HCT116 (cell line): ENCODE data around the gene SEC61A1. TPM values are rescaled to one million over a fixed set of nuclear protein-coding genes. Genes with fewer than 3 reads are reported as not detected.

Experiments
- ATAC-seq: fragments of 200-7000 bp; cut with Tn5 transposase; 2 replicates; pipeline ENCODE4 v1.9.1; 2020; ENCODE audit warnings: mild to moderate bottlenecking, moderate library complexity
- BruUV-seq: library from RNA; stranded (reverse); fragments of 400-500 nt; replicated peaks from 2 replicates; lab custom pipeline; 2021; lab: Mats Ljungman, UMichigan
- CTCF ChIA-PET: fragments of 300-600 bp; sonication (Branson Sonifier 250); formaldehyde crosslinking; loops from one replicate; lab custom pipeline; 2021; ENCODE audit warnings: antibody characterized with exemption; lab: Charles Lee
- POLR2A ChIA-PET: fragments of 300-600, 350-600 bp; sonication (Branson Sonifier 250); formaldehyde crosslinking; loops from one replicate; lab custom pipeline; 2021; ENCODE audit warnings: antibody characterized with exemption; lab: Charles Lee
- RAD21 ChIA-PET, 2 experiments: fragments of 300-600 bp; sonication (Branson Sonifier 250); formaldehyde crosslinking; loops; one replicate each; lab custom pipeline; 2023; ENCODE audit warnings: low total read pairs in 2 of 2; ENCODE audit not compliant: uncharacterized antibody in 2 of 2, unreplicated experiment in 2 of 2, low non-redundant PET in 1 of 2; lab: Charles Lee
- DNase-seq: peaks from one replicate; pipeline ENCODE4 v3.0.0-alpha.2; 2010; ENCODE audit warnings: low read depth, low spot score
- H2AFZ ChIP-seq: fragments of 200-600 bp; shearing (Covaris generic), sonication (generic); 2 replicates; pipeline ENCODE4 v1.6.1; 2017; ENCODE audit warnings: low read depth, mixed run types, mixed read lengths, antibody characterized with exemption, low read length; ENCODE audit not compliant: poor library complexity, severe bottlenecking
- H3K27ac ChIP-seq: 2 replicates; pipeline ENCODE4 v1.5.1; 2012; ENCODE audit warnings: low read depth, low read length
- H3K27me3 ChIP-seq: fragments of 200-600 bp; sonication (generic); 2 replicates; pipeline ENCODE4 v1.6.1; 2016; ENCODE audit warnings: mixed run types, low read length, mixed read lengths; ENCODE audit not compliant: insufficient read depth
- H3K36me3 ChIP-seq, 2 experiments: fragments of 200-500 bp in 1 of 2; fragments of 200-600 bp in 1 of 2; sonication (Bioruptor generic) in 1 of 2; sonication (generic) in 1 of 2; 2 replicates each; pipeline versions ENCODE4 v1.5.1 to v1.6.1; 2014 to 2016; ENCODE audit warnings: low read length in 2 of 2, inconsistent platforms in 1 of 2, mixed read lengths in 1 of 2, mixed run types in 1 of 2; ENCODE audit not compliant: insufficient read depth in 2 of 2, control insufficient read depth in 1 of 2
- H3K4me1 ChIP-seq, 2 experiments: fragments of 200-600 bp in 1 of 2; sonication (generic) in 1 of 2; 2 replicates each; pipeline versions ENCODE4 v1.5.1 to v1.6.1; 2012 to 2017; ENCODE audit warnings: low read length in 2 of 2, inconsistent platforms in 1 of 2, mild to moderate bottlenecking in 1 of 2, mixed read lengths in 1 of 2, mixed run types in 1 of 2, moderate library complexity in 1 of 2; ENCODE audit not compliant: insufficient read depth in 2 of 2, control insufficient read depth in 1 of 2
- H3K4me2 ChIP-seq: fragments of 200-600 bp; sonication (generic); 2 replicates; pipeline ENCODE4 v1.6.1; 2017; ENCODE audit warnings: mixed run types, low read length, mixed read lengths
- H3K4me3 ChIP-seq, 2 experiments: fragments of 200-600 bp in 1 of 2; sonication (generic) in 1 of 2; replicated peaks in 1 of 2; 2 replicates each; pipeline ENCODE4 v1.5.1; 2011 to 2016; ENCODE audit warnings: low read length in 2 of 2, control low read depth in 1 of 2, low read depth in 1 of 2, mild to moderate bottlenecking in 1 of 2, mixed read lengths in 1 of 2, mixed run types in 1 of 2
- H3K79me2 ChIP-seq: fragments of 200-600 bp; sonication (generic); 2 replicates; pipeline ENCODE4 v1.6.1; 2017; ENCODE audit warnings: mild to moderate bottlenecking, mixed run types, low read length, moderate library complexity, mixed read lengths; ENCODE audit not compliant: insufficient read depth
- H3K9ac ChIP-seq: fragments of 200-600 bp; sonication (generic); 2 replicates; pipeline ENCODE4 v1.6.1; 2016; ENCODE audit warnings: low read length, mixed read lengths
- H3K9me2 ChIP-seq: fragments of 200-600 bp; sonication (generic), shearing (Covaris generic); 2 replicates; pipeline ENCODE4 v1.6.1; 2017; ENCODE audit warnings: mixed run types, mild to moderate bottlenecking, moderate library complexity; ENCODE audit not compliant: insufficient read depth
- H3K9me3 ChIP-seq, 2 experiments: fragments of 200-500 bp in 1 of 2; fragments of 200-600 bp in 1 of 2; sonication (Bioruptor generic) in 1 of 2; sonication (generic) in 1 of 2; 2 replicates each; pipeline ENCODE4 v1.6.1; 2014 to 2017; ENCODE audit warnings: low read length in 2 of 2, mixed read lengths in 2 of 2, inconsistent platforms in 1 of 2, low read depth in 1 of 2, mild to moderate bottlenecking in 1 of 2, mixed run types in 1 of 2, moderate library complexity in 1 of 2; ENCODE audit not compliant: control insufficient read depth in 1 of 2, insufficient read depth in 1 of 2
- H4K20me1 ChIP-seq: fragments of 200-600 bp; sonication (generic), shearing (Covaris generic); 2 replicates; pipeline ENCODE4 v1.6.1; 2017; ENCODE audit warnings: mixed run types, mild to moderate bottlenecking, moderate library complexity; ENCODE audit not compliant: insufficient read depth
- ATF3 ChIP-seq: IDR thresholded peaks from 2 replicates; pipeline ENCODE4 v1.6.1; 2012
- CEBPB ChIP-seq: IDR thresholded peaks from 2 replicates; pipeline ENCODE4 v1.6.1; 2012; ENCODE audit warnings: low read depth
- ELF1 ChIP-seq: IDR thresholded peaks from 2 replicates; pipeline ENCODE4 v1.6.1; 2012; ENCODE audit warnings: low read depth, borderline replicate concordance
- EZH2phosphoT487 ChIP-seq: fragments of 200-600 bp; IDR thresholded peaks from 2 replicates; pipeline ENCODE4 v1.6.1; 2018; ENCODE audit warnings: antibody characterized with exemption, borderline replicate concordance
- FOSL1 ChIP-seq: IDR thresholded peaks from 2 replicates; pipeline ENCODE4 v1.6.1; 2012; ENCODE audit warnings: low read depth
- REST ChIP-seq: IDR thresholded peaks from 2 replicates; pipeline ENCODE4 v1.6.1; 2012; ENCODE audit warnings: low read depth
- SP1 ChIP-seq: IDR thresholded peaks from 2 replicates; pipeline ENCODE4 v1.6.1; 2012; ENCODE audit warnings: low read depth
- intact Hi-C: fragments of 100-400 bp; cut with micrococcal nuclease; formaldehyde crosslinking; loops from 2 replicates; pipeline ENCODE4 v1.10.0; 2022
- total RNA-seq: library from RNA; stranded (reverse); gene quantifications from one replicate; pipeline ENCODE4 v1.2.1, GENCODE V29; 2021; ENCODE audit not compliant: unreplicated experiment

SEC61A1 gene
- total RNA-seq, 1 experiment from 2014 or later, result 176 TPM

- Histone ChIP-seq H3K4me3 (no peak overlapping the region), H4K20me1 (no peaks in the 10 kb centered on the region), H3K9ac (no peak overlapping the region), H2AFZ (no peak overlapping the region), H3K79me2 (no peaks in the 10 kb centered on the region), H3K27me3 (no peaks in the 10 kb centered on the region), H3K4me1 (no peaks in the 10 kb centered on the region), H3K36me3 (no peaks in the 10 kb centered on the region), H3K27ac (no peak overlapping the region), H3K4me2 (no peak overlapping the region), H3K9me2 (no peaks in the 10 kb centered on the region), H3K9me3 (no peaks in the 10 kb centered on the region)
- intact Hi-C loops, result no loop called here
- ChIA-PET CTCF (no interaction called here), POLR2A (interaction anchor here (1.3 kb wide), 1 partner anchor 10 kb away, joined by 3 read pairs; no protein-coding TSS in a partner anchor), RAD21 (no interaction called here)
- DNase-seq (no peak), ATAC-seq (no peak)
- no TSS peak for BruUV-seq
- TF ChIP-seq CEBPB (no peak), FOSL1 (no peak), REST (no peak), ELF1 (no peak), ATF3 (no peak), SP1 (no peak), EZH2phosphoT487 (no peak)
These were observed 19.1 kb upstream of the SEC61A1 start for GRCh38 chr3:128033102-128033501.
